CD4-positive, alpha-beta T cell treated with Interleukin-15 for 4 hours (primary cell): ENCODE results near the gene SYNPO.
A peak's percentile ranks its signal among the peaks of the same experiment; 100 is the strongest.

Source experiments
- DNase-seq: peaks from one replicate; pipeline ENCODE4 v3.0.0-alpha.2; 2020; ENCODE audit warnings: low spot score

SYNPO gene

GRCh38 chr5:150624334-150625163 is 15.9 kb upstream of the SYNPO start:
- peak; percentile 5 for DNase-seq

- DNase-seq, result no peak
Measured at GRCh38 chr5:150625164-150625535, 15.3 kb upstream of the SYNPO start.

GRCh38 chr5:150625831-150626746 is 14.4 kb upstream of the SYNPO start:
- DNase-seq, result no peak

- no peak for DNase-seq
Measured at GRCh38 chr5:150626853-150627276, 13.6 kb upstream of the SYNPO start.

- DNase-seq, result no peak
Measured at GRCh38 chr5:150627731-150628545, 12.5 kb upstream of the SYNPO start.

- DNase-seq, result no peak
Measured at GRCh38 chr5:150628936-150629485, 11.4 kb upstream of the SYNPO start.

- no peak for DNase-seq
Measured at GRCh38 chr5:150630016-150630415, 10.4 kb upstream of the SYNPO start.

GRCh38 chr5:150630461-150631325 is 9.8 kb upstream of the SYNPO start:
- no peak for DNase-seq

- no peak for DNase-seq
Measured at GRCh38 chr5:150631326-150631701, 9.1 kb upstream of the SYNPO start.

GRCh38 chr5:150632305-150633160 is 7.9 kb upstream of the SYNPO start:
- DNase-seq, result no peak

GRCh38 chr5:150633429-150633828 is 7.0 kb upstream of the SYNPO start:
- no peak for DNase-seq

GRCh38 chr5:150636391-150637244 is 3.8 kb upstream of the SYNPO start:
- no peak for DNase-seq

GRCh38 chr5:150637245-150638052 is 3.0 kb upstream of the SYNPO start:
- no peak for DNase-seq

GRCh38 chr5:150638053-150638444 is 2.4 kb upstream of the SYNPO start:
- DNase-seq, result no peak

GRCh38 chr5:150638488-150639376 is 1.7 kb upstream of the SYNPO start:
- DNase-seq, result no peak

- no peak for DNase-seq
Measured at GRCh38 chr5:150639377-150639692, 1.1 kb upstream of the SYNPO start.

GRCh38 chr5:150639751-150640150 is 709 bp upstream of the SYNPO start:
- no peak for DNase-seq
